Parathyroid adenoma (tissue), 2 donors: ENCODE data around the gene ZNF667.
A peak's percentile ranks its signal among the peaks of the same experiment; 100 is the strongest.

ENCODE experiments used
- H2AFZ ChIP-seq: fragments of 300-600 bp; sonication (generic); one replicate; pipeline ENCODE4 v1.7.0; 2017; ENCODE audit warnings: antibody characterized with exemption, mild to moderate bottlenecking
- H3K27ac ChIP-seq: fragments of 300-600 bp; sonication (generic); one replicate; pipeline ENCODE4 v1.7.0; 2017
- H3K27me3 ChIP-seq: fragments of 300-600 bp; sonication (generic); one replicate; pipeline ENCODE4 v1.7.0; 2017; ENCODE audit warnings: low read length; ENCODE audit not compliant: control insufficient read depth, insufficient read depth
- H3K36me3 ChIP-seq: fragments of 300-600 bp; sonication (generic); one replicate; pipeline ENCODE4 v1.7.0; 2017; ENCODE audit warnings: low read length; ENCODE audit not compliant: control insufficient read depth, insufficient read depth
- H3K4me1 ChIP-seq: fragments of 300-600 bp; sonication (generic); one replicate; pipeline ENCODE4 v1.7.0; 2017; ENCODE audit warnings: control low read depth
- H3K4me2 ChIP-seq: fragments of 300-600 bp; sonication (generic); one replicate; pipeline ENCODE4 v1.7.0; 2017; ENCODE audit warnings: low read length
- H3K4me3 ChIP-seq: fragments of 300-600 bp; sonication (generic); one replicate; pipeline ENCODE4 v1.7.0; 2017; ENCODE audit warnings: low read depth, low read length
- H3K79me2 ChIP-seq: fragments of 300-600 bp; sonication (generic); one replicate; pipeline ENCODE4 v1.7.0; 2017; ENCODE audit warnings: control low read depth
- H3K9ac ChIP-seq: fragments of 300-600 bp; sonication (generic); one replicate; pipeline ENCODE4 v1.7.0; 2017; ENCODE audit warnings: mild to moderate bottlenecking
- H3K9me3 ChIP-seq: fragments of 300-600 bp; sonication (generic); one replicate; pipeline ENCODE4 v1.7.0; 2017; ENCODE audit warnings: low read length; ENCODE audit not compliant: control insufficient read depth
- TF ChIP-seq, protein P1 (sequence below): fragments of 300-600 bp; sonication (generic); IDR thresholded peaks from one replicate; pipeline ENCODE4 v1.7.0; 2017; ENCODE audit warnings: antibody characterized with exemption, mild to moderate bottlenecking
- donor health status: primary hyperparathyroidism.

Gene ZNF667

GRCh38 chr19:56398809-56399208, 78.3 kb downstream of the ZNF667 start:
- H3K79me2 ChIP-seq = no peaks in the 10 kb centered on the region
- H3K9ac ChIP-seq = no peak overlapping the region
- TF ChIP-seq, protein P1, sequence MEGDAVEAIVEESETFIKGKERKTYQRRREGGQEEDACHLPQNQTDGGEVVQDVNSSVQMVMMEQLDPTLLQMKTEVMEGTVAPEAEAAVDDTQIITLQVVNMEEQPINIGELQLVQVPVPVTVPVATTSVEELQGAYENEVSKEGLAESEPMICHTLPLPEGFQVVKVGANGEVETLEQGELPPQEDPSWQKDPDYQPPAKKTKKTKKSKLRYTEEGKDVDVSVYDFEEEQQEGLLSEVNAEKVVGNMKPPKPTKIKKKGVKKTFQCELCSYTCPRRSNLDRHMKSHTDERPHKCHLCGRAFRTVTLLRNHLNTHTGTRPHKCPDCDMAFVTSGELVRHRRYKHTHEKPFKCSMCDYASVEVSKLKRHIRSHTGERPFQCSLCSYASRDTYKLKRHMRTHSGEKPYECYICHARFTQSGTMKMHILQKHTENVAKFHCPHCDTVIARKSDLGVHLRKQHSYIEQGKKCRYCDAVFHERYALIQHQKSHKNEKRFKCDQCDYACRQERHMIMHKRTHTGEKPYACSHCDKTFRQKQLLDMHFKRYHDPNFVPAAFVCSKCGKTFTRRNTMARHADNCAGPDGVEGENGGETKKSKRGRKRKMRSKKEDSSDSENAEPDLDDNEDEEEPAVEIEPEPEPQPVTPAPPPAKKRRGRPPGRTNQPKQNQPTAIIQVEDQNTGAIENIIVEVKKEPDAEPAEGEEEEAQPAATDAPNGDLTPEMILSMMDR = no peak
- peaks cover 8% of the 10 kb centered on the region for H3K4me1 ChIP-seq
- H3K9me3 ChIP-seq = no peaks in the 10 kb centered on the region
- H3K4me3 ChIP-seq = no peak overlapping the region
- H3K36me3 ChIP-seq = no peaks in the 10 kb centered on the region
- H2AFZ ChIP-seq = no peak overlapping the region
- no peak overlapping the region for H3K27ac ChIP-seq
- no peak overlapping the region for H3K4me2 ChIP-seq
- H3K27me3 ChIP-seq = no peaks in the 10 kb centered on the region

DNA sequence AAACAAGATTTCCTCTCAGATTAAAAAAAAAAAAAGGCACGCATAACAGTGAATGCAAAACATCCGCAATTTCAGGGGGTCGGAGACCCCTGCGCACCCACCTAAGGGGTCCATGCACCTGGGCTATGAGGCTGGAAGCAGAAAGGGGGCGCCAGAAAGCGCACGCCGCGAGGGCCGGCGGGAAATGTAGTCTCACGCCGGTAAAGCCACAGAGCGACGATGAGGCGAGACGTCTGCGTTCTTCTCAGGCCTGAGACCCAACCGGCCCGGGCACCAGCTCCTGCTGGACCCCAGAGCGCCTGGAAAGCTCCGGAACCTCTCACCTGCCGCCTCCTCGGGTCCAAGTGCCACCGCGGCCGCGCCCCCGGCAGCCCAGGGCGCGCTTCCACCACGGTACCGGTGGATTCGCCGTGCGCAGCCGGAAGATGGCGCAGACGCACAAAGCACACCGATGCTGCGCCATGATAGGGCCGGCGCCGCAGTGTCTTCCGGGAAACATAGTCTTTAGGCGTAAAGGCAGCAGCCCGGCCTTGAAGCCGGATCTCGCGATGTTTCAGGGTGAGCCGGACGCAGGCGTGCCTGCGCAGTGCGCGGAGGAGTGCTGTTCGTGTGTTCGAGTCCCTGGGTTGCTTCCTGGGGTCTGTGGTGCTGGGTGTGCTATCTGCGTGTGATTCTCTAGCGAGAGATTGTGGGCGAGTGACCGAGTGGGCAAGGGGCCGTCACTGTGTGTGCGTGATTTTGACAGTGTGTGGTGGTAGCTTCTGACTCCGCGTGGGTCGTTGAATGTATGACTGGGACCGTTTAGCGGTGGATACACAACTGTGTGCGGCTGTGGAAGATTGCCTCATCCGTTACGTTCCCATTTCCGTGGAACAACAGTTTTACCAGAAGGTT, 83.8 kb downstream of the ZNF667 start, which contains the start of gene ZNF582:
Gene ZNF582 (minus strand): TSS at position 416 of the 894 bp plus-strand sequence. CDS start 1,782 bp downstream, outside the sequence.
- no peaks in the 10 kb centered on the region for H3K36me3 ChIP-seq
- H3K27ac ChIP-seq = peak within 1 kb of the TSS; percentile 95
- peak within 1 kb of the TSS; percentile 95 for H3K9ac ChIP-seq
- no peaks in the 10 kb centered on the region for H3K9me3 ChIP-seq
- H2AFZ ChIP-seq = peak within 1 kb of the TSS; percentile 99
- peak within 1 kb of the TSS; percentile 89 for H3K4me3 ChIP-seq
- TF ChIP-seq, protein P1 = peak; percentile 78
- peak within 1 kb of the TSS; percentile 98 for H3K4me2 ChIP-seq
- H3K79me2 ChIP-seq = no peaks in the 10 kb centered on the region
- H3K4me1 ChIP-seq = peaks cover 5% of the 10 kb centered on the region
- H3K27me3 ChIP-seq = no peaks in the 10 kb centered on the region
